ENCODE data around the gene PRDX2. TPM values are rescaled to one million over a fixed set of nuclear protein-coding genes. Genes with fewer than 3 reads are reported as not detected.

PRDX2 gene
- total and polyA plus RNA-seq, 10 of the 15 experiments (the other 5 are each of a cell fraction or from before 2014, with no cell fraction given): 93.0 to 812 (median 344) TPM

- no peak for TF ChIP-seq ASH2L (IDR thresholded peaks at IDR 0.05; ENCODE audit: borderline replicate concordance, low read depth)
- no peak for TF ChIP-seq RBBP5 (conservative IDR thresholded peaks at IDR 0.05)
- no peak for TF ChIP-seq ATF2 (IDR thresholded peaks at IDR 0.05; ENCODE audit: low read length)
- no peak for TF ChIP-seq ZBTB33 (IDR thresholded peaks at IDR 0.05)
- TF ChIP-seq CEBPZ (IDR thresholded peaks at IDR 0.05; ENCODE audit: low read depth, low read length): no peak
- no peak for TF ChIP-seq HDAC6 (IDR thresholded peaks at IDR 0.05; ENCODE audit: unreplicated experiment)
- TF ChIP-seq MAX (IDR thresholded peaks at IDR 0.05; ENCODE audit: low read depth, low read length): 0 out of 2 replicates have a peak, but pooled peaks have one; percentile 27
- no peak for TF ChIP-seq E2F4 (IDR thresholded peaks at IDR 0.05; ENCODE audit: low read depth, low read length)
- TF ChIP-seq RAD51 (IDR thresholded peaks at IDR 0.05): peak; percentile 29; the same call in 1 of the 2 replicates
- no peak for TF ChIP-seq JUND (IDR thresholded peaks at IDR 0.05; ENCODE audit: low read depth, low read length)
- 0 out of 2 replicates have a peak, but pooled peaks have one; percentile 28 for TF ChIP-seq MYB (IDR thresholded peaks at IDR 0.05; ENCODE audit: borderline replicate concordance, low read depth, low read length)
- TF ChIP-seq IKZF1 (conservative IDR thresholded peaks at IDR 0.05): peak; percentile 61; the same call in 1 of the 2 replicates
- no peak for TF ChIP-seq IRF3 (IDR thresholded peaks at IDR 0.05)
- TF ChIP-seq RB1 (IDR thresholded peaks at IDR 0.05; ENCODE audit: borderline replicate concordance): peak; percentile 86
- no peak for TF ChIP-seq E4F1 (IDR thresholded peaks at IDR 0.05; ENCODE audit: borderline replicate concordance, partially characterized antibody)
- no peak; the same call in 1 of the 2 replicates for TF ChIP-seq ZNF207 (IDR thresholded peaks at IDR 0.05; ENCODE audit: borderline replicate concordance)
These were observed 5.2 kb downstream of the PRDX2 start (continued) for GRCh38 chr19:12796146-12797071.

Data from GM12878 (cell line).